GM18519 (cell line): ENCODE data around the gene GNG12.

ENCODE experiments used
- ATAC-seq: cut with Tn5 transposase; IDR thresholded peaks from one replicate; pipeline ENCODE4 v1.9.1; 2021; ENCODE audit warnings: mild to moderate bottlenecking, moderate library complexity; ENCODE audit not compliant: unreplicated experiment, low FRiP score

Gene GNG12

GRCh38 chr1:67788904-67789303 is 44.4 kb downstream of the GNG12 start:
- ATAC-seq, result no peak

DNA sequence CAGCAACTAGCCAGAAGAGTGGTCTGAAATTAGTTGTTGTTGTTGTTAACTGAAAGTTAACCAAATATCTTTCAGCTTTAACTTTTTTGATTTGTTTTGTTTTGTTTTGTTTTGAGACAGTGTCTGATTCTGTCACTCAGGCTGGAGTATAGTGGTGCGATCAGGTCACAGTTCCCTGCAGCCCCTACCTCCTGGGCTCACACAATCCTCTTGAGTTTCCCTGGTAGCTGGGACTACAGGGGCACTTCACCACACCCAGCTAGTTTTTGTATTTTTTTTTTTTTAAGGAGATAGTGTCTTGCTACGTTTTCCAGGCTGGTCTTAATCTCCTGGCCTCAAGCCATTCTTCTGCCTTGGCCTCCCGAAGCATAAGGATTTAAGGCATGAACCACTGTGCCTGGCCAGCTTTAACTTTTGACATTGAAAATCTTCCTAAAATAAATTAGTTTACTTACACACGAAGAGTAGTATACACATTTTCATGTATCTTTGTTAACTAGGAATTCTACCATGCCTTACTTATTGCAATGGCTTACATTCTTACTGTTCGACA is 45.0 kb downstream of the GNG12 start:
- ATAC-seq, result no peak

- ATAC-seq, result no peak
These were observed 45.5 kb downstream of the GNG12 start for GRCh38 chr1:67787746-67788145.

DNA sequence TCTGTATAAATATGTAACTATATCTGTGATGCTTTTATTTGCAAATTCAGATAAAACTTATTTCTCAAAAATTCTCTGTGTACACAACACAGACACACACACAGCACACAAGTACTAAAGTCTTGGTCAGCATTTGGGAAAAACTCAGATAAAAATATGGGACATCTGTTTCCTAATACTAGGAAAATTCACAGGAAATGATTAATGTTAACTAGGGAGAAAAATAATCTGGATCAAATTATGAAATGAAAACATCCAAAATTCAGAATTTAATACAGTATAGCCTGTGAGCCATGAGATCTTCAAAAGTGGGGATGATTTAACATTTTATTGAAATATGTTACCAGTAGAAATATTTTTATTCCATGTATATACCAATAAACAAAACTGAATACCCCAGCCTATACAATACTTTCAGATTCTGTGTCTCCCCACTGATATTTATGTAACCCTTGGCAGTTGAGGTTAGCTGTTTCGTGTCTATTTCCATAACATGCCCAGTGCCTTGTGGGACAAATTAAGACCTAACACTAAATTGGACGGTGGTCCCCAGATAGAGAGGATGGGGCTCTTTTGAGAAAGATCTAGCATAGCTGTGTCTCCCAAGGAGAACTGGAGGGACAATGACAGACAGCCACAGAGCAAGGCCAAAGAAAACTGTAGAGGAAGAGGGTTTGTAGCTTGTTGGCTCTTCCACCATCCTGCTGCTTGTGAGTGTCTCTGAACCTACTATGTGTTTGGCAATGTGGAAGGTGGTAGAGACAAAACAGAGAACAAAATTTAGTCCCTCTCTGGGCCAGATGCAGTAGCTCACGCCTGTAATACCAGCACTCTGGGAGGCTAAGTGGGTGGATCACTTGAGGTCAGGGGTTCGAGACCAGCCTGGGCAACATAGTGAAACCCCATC is 47.2 kb downstream of the GNG12 start:
- ATAC-seq, result no peak

GRCh38 chr1:67784545-67785186 is 48.6 kb downstream of the GNG12 start:
- no peak for ATAC-seq

- no peak for ATAC-seq
These were observed 52.6 kb downstream of the GNG12 start for GRCh38 chr1:67780637-67781036.

DNA sequence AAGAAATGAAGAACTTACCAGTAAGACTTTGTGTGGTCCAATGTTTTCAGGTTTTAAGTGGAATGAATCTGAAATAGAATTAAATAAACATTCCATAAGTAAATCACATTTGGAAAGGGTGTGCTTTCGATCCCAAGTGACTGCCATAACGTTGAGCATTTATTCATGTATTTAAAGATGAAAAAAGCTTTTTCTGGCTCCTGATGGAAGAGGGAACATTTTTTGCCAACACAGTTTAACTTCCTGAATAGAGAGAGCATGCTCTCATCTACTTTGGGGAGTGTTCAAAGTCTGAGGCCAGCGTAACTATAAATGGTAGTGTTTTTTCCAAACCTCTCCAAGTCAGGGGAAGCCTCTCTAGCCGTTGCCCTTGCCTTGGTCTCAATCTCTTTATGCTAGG is 55.8 kb downstream of the GNG12 start:
- ATAC-seq, result no peak

- ATAC-seq, result no peak
These were observed 56.3 kb downstream of the GNG12 start for GRCh38 chr1:67777016-67777415.

DNA sequence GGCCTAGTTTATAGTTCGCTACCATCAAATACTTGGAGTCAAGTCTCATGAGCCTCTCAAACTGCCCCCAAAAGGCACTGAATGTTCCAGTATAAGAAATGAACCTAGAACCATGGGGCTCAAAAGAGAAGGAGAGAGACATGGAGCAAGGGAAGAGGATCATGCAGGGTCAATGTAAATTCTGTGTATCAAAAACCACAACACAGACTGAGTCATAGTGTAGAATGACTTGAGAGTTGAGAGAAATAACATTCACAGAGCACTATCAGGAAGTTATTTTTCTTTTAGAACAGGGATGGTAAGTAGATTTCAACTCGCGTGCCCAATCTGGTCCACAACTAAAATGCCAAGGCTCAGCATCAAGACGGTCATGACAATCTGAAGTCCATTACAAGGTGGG is 59.8 kb downstream of the GNG12 start:
- no peak for ATAC-seq

DNA sequence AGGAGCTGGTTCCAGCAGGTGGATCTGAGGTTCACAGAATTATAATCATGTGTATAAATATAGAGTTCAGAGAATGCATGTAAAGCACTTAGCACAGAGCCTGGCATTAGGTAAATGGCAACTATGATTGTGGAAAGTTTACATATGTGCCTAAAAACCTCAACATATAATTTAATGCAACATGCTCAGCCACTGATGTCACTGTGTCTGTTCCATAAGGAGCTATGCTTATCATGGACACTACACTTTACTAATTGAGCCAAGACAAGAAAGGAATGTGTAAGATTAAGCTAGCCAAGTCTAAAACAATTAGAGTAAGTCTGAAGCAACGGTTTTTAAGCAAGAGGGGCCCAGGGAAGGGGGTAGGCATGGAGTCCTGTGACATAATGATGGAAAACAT is 61.5 kb downstream of the GNG12 start:
- ATAC-seq, result no peak

DNA sequence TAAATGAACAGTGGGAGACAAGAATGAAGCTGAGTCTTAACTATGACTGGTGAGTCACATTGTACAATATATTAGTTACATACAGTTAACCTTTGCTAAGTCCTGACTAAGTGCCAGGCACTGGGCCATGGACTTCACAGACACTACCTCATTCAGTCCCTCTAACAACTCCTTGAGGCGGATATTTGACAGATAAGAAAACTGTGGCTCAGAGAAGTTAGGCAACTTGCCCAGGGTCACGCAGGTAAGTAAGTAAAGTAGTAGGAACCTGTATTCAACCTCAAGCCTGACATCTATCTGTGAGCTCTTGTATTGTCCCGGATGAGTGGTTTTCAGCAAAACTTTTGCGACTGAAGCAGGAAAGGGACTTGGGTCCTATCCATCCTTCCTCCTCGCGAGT is 62.1 kb downstream of the GNG12 start:
- no peak for ATAC-seq

GRCh38 chr1:67769633-67770256 is 63.5 kb downstream of the GNG12 start:
- no peak for ATAC-seq

GRCh38 chr1:67768480-67768879 is 64.8 kb downstream of the GNG12 start:
- no peak for ATAC-seq

DNA sequence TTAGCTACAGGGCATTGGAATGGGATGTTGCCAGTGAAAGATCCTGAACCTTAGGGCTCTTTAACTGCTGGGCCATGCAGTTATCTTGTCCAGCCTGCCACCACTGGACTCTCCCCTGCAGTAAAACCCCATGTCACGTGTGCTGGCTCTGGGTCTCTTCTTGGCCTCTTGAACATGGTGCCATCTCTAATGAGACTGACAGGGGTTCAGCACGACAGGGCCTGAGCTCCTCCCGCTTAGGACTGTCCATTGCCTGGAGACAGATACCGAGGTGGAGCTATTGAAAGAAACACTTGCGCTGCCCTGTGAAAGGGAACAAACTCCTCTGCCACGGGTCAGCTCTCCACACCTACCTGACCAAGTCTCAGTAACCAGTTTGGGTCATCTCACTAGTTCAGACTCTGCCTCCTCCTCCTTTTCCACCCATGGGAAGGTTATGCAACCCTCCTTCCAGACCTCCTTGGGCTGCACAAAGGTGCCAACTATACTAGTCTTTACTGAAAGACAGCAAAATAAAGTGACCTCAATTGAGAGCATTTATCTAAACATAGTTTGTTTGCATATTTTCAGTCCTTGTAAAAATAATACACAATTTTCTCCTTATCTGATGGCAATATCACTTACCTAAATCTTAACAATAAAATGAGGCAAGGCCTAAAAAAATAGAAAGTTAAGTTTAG is 66.0 kb downstream of the GNG12 start:
- ATAC-seq, result no peak

DNA sequence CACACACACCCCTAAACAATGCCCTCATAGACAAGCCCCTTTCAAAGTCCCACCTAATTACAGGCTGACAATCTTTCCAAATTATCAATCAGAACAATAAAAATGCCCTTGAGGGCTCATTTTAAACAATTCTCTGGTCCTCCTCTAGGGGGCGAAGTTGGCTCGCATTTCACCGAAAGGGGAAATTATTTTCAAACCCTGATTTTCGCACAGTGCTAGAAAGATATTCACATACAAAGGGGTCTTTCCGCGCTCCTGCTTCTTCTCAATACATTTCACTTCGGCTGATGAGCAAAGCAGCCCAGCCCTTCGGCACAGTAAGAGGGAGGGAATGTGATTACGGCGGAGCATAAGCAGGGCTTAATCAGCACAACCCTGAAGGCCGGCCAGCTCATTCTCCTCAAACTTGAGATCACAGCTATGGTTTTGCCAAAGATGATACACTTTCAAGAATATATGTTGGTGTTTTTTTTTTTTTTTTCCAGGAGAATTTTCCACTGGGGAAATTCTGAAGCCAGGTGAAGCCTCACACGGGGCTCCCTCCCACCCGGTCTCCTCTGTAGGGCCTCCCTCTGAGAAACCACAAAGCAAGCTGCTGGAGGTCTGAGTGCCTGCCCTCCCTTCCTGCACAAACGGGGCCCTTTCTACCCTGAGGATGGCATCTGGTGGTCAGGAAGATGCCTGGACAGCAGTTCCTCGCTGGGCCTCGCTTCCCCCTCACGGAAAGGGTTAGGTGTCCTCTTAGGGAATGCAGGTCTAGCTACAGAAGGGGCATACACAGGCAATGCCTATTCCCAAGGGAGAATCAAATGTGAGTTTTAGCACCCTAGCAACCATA is 66.9 kb downstream of the GNG12 start:
- no peak for ATAC-seq

GRCh38 chr1:67764633-67765032 is 68.6 kb downstream of the GNG12 start:
- no peak for ATAC-seq

- no peak for ATAC-seq
These were observed 71.5 kb downstream of the GNG12 start for GRCh38 chr1:67761730-67762129.

DNA sequence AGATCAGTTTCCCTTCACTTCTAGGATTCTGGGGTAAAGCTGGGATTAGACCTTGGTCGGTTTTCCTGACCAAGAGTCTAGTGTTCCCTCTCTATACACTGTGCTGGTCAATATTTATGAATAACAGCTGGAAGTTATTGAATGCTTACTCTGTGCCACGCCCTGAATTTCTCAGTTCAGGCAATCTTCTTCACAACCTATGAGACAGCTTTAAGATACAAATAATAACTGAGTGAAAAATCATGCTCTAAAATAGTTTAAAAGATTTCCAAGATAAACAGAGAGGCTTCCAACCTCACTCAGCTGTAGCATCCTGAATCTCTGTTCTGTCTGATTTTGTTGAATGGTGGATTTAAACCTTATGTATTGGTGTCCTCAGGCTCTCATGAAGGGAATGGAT is 72.2 kb downstream of the GNG12 start:
- no peak for ATAC-seq

DNA sequence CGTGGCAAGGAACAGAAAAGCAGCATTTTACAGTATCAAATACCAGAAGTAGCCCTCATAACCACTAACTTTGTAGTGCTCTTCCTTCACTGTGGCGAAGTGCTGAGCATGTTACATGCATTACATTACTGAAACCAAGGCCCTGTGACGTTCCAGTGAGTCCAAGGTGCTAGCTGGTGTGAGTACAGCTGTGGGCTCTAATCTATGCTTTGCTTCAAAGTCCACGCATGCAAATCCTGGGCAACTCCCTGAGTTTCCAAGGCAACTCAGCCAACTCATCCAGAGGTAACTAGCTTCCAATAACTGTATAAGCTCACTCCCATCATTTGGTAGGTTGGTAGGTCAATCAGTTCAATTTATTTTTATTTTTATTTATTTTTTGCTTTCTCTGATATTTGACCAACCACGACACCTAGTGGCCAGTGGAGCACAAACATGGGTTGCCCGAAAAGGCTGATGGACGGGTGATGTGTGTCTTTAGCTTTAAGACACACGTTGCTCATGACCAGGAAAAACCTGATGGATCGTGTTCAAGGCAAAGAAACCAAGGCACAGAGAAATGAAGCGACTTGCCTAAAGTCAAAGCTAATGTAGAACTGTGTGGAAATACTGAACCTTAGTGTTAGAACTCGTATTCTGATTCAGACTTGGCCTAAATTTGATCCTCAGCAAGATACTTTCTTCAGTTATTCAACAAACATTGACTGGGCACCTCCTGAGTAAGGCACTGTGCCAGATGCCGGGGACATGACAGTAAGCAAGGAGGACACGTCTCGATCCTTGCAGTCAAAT is 73.0 kb downstream of the GNG12 start:
- peak; percentile 100 for ATAC-seq
